ENCODE measurements around the gene MTFR1L. TPM values are rescaled to one million over a fixed set of nuclear protein-coding genes. Genes with fewer than 3 reads are reported as not detected.

MTFR1L gene
- polyA plus RNA-seq, 1 donor, result 69.8 TPM

DNA sequence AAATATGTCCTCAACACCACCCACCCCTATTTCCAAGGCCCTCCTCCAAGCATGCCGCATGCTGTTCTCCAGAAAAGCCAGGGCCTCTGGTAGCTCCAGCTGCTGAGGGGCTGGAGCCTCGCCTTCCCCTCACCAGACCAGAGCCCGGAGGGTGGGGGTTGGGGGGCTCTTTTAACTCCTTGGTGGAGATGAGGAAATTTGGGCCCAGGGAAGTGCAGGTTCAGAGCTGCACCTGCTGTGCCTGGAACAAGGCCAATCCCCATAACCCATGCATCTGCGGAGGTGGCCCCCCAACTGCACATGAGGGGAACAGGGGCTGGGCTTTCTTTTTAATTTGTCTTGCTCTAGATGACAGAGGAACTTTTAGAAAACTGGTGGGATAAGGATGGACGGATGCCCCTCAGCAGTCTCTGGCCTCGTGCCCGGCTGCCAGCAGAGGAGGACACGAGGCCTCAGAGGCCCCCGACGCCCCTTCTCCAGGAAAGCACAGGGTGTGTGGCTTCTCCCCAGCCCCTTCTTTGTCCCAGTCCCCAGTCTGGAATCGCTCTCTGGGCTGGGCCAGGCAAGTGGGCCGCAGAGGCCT, 20.3 kb upstream of the MTFR1L start:
- H3K9me3 ChIP-seq (ENCODE audit: control insufficient read depth, low read depth, low read length), result no peaks in the 10 kb centered on the region
- H3K4me3 ChIP-seq (ENCODE audit: low read length), result peak overlapping the region; percentile 50
- no CpG with 5 or more reads among the region's 12 CpGs for WGBS (ENCODE audit: insufficient coverage, low lambda C conversion rate)
- no peaks in the 10 kb centered on the region for H3K27me3 ChIP-seq (ENCODE audit: control insufficient read depth, insufficient read depth, low read length)
- peak overlapping the region; percentile 23 for H3K27ac ChIP-seq (ENCODE audit: low read length)
- peak in 1 of 2 donors; percentile 42 for DNase-seq
- H3K36me3 ChIP-seq (ENCODE audit: control insufficient read depth, insufficient read depth, low read length), result peaks cover 3% of the 10 kb centered on the region
- H3K4me1 ChIP-seq (ENCODE audit: control insufficient read depth, insufficient read depth, low read length), result peaks cover 30% of the 10 kb centered on the region

DNA sequence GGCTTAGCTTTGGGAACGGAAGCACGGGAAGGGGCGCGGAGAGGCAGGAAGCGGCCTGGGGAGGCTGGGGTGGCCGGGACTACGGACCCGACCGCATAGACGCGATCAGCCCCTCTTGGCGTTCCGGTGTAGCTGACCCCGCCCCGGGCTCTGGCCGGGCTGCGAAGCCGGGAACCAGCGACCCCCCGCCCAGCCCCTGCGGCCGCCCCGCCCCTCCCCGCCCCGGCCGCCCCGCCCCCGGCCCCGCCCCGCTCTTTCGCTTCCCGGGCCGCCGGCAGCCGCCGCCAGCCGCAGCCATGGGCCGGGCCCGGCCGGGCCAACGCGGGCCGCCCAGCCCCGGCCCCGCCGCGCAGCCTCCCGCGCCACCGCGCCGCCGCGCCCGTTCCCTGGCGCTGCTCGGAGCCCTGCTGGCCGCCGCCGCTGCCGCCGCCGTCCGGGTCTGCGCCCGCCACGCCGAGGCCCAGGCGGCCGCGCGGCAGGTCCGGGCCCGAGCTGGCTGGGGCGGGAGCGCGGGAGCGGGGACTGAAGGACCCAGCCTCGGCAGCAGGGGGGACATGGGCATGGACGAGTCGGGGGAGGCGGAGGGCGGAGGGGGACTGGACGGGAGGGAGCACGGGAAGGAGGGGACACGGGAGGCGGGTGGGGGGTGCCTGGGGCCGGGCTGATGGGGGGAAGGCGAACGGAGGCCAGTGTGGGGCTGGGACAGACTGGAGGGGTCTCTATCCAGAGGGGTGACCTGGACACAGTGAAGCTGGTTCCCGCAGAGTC, 19.6 kb upstream of the MTFR1L start, which contains the start of gene SELENON:
Gene SELENON, plus strand, starts transcription at position 259 of the 768 bp plus-strand sequence. Its CDS starts 38 bp downstream, at position 297.
- peak in 1 of 2 donors; percentile 63 for DNase-seq
- peak within 1 kb of the TSS; percentile 55 for H3K4me3 ChIP-seq (ENCODE audit: low read length)

DNA sequence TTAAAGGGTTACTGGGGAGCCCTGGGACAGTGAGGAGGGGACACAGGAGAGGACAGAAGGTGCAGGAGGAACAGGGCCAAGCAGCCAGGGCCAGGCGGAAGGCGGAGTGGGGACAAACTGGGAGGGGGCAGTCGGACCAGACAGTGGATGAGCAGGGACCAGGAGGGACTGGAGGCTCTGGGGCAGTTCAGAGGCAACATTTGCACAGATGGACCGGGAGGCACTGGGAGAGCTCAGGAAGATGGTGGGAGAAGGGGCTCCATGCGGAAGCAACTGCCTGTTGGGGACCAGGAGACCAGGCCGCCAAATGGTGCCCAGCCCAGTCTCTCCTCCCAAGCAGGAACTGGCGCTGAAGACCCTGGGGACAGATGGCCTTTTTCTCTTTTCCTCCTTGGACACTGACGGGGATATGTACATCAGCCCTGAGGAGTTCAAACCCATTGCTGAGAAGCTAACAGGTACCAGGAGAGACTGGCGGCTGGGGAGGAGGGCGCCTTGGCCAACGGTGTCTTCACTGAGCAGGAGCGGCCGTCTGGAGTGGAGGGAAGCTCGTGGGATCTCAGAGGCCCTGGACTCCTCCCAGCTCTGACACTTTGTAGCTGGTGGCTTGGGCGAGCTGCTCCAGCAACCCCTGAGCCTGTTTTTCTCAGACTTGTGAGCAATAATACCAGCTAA, 18.9 kb upstream of the MTFR1L start:
- Histone ChIP-seq H3K4me1 (ENCODE audit: control insufficient read depth, insufficient read depth, low read length) (peaks cover 26% of the 10 kb centered on the region), H3K27ac (ENCODE audit: low read length) (no peak overlapping the region), H3K4me3 (ENCODE audit: low read length) (peak overlapping the region; percentile 55), H3K36me3 (ENCODE audit: control insufficient read depth, insufficient read depth, low read length) (peaks cover 16% of the 10 kb centered on the region), H3K9me3 (ENCODE audit: control insufficient read depth, low read depth, low read length) (no peaks in the 10 kb centered on the region), H3K27me3 (ENCODE audit: control insufficient read depth, insufficient read depth, low read length) (no peaks in the 10 kb centered on the region)
- DNase-seq, result no peak
- no CpG with 5 or more reads among the region's 15 CpGs for WGBS (ENCODE audit: insufficient coverage, low lambda C conversion rate)

More for the DNA sequence above, 19.6 kb upstream of the MTFR1L start, which contains the start of gene SELENON:
- peak within 1 kb of the TSS; percentile 23 for H3K27ac ChIP-seq (ENCODE audit: low read length)
- H3K27me3 ChIP-seq (ENCODE audit: control insufficient read depth, insufficient read depth, low read length), result no peaks in the 10 kb centered on the region
- H3K4me1 ChIP-seq (ENCODE audit: control insufficient read depth, insufficient read depth, low read length), result peaks cover 27% of the 10 kb centered on the region
- no peaks in the 10 kb centered on the region for H3K9me3 ChIP-seq (ENCODE audit: control insufficient read depth, low read depth, low read length)
- WGBS (ENCODE audit: insufficient coverage, low lambda C conversion rate), result no CpG with 5 or more reads among the region's 91 CpGs
- H3K36me3 ChIP-seq (ENCODE audit: control insufficient read depth, insufficient read depth, low read length), result peaks cover 9% of the 10 kb centered on the region

DNA sequence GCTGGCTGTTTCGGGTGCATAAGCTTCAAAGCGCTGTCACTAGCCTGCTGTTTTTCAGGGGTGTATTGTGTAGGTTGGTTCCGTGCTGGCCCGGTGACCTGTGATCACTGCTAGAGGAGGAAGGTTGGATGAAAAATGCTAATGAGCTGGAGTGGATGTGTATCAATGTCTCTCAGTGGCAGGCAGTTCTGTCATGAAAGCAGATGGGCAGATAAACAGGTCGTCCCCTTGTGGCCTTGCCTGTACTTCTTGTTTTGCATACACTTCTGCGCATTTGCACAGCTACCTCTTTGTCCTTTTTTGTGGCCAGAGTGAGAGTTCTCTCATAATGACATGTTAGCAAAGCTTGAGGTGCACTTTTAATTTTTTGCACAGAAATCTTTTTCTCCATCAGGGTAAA, 16.8 kb upstream of the MTFR1L start:
- Histone ChIP-seq H3K27ac (ENCODE audit: low read length) (no peak overlapping the region), H3K9me3 (ENCODE audit: control insufficient read depth, low read depth, low read length) (no peaks in the 10 kb centered on the region), H3K27me3 (ENCODE audit: control insufficient read depth, insufficient read depth, low read length) (no peaks in the 10 kb centered on the region), H3K4me3 (ENCODE audit: low read length) (no peak overlapping the region), H3K4me1 (ENCODE audit: control insufficient read depth, insufficient read depth, low read length) (peaks cover 17% of the 10 kb centered on the region), H3K36me3 (ENCODE audit: control insufficient read depth, insufficient read depth, low read length) (peaks cover 34% of the 10 kb centered on the region)
- no peak for DNase-seq
- WGBS (ENCODE audit: insufficient coverage, low lambda C conversion rate), result 60% methylated on average over 2 of the region's 6 CpGs

DNA sequence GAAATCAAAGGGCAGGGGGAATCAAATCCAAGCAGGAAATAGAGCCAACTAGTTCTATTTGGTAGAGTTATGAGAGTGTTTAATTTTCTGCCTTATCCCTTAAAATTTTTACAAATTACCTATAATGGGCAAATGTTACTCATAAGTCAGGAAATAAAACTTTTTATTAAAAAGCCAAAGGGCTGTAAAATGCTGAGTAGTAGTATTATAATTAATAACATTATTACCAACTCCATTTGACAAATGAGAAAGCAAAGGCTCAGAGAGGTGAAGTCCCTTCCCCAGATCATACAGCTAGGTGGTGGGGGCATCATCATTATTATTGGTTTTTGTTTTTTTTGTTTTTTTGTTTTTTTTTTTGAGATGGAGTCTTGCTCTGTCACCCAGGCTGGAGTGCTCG, 16.4 kb upstream of the MTFR1L start:
- Histone ChIP-seq H3K36me3 (ENCODE audit: control insufficient read depth, insufficient read depth, low read length) (peaks cover 36% of the 10 kb centered on the region), H3K4me3 (ENCODE audit: low read length) (no peak overlapping the region), H3K9me3 (ENCODE audit: control insufficient read depth, low read depth, low read length) (no peaks in the 10 kb centered on the region), H3K4me1 (ENCODE audit: control insufficient read depth, insufficient read depth, low read length) (peaks cover 17% of the 10 kb centered on the region), H3K27ac (ENCODE audit: low read length) (no peak overlapping the region), H3K27me3 (ENCODE audit: control insufficient read depth, insufficient read depth, low read length) (no peaks in the 10 kb centered on the region)
- DNase-seq, result no peak
- 100% methylated on average over 1 of the region's 1 CpG for WGBS (ENCODE audit: insufficient coverage, low lambda C conversion rate)

DNA sequence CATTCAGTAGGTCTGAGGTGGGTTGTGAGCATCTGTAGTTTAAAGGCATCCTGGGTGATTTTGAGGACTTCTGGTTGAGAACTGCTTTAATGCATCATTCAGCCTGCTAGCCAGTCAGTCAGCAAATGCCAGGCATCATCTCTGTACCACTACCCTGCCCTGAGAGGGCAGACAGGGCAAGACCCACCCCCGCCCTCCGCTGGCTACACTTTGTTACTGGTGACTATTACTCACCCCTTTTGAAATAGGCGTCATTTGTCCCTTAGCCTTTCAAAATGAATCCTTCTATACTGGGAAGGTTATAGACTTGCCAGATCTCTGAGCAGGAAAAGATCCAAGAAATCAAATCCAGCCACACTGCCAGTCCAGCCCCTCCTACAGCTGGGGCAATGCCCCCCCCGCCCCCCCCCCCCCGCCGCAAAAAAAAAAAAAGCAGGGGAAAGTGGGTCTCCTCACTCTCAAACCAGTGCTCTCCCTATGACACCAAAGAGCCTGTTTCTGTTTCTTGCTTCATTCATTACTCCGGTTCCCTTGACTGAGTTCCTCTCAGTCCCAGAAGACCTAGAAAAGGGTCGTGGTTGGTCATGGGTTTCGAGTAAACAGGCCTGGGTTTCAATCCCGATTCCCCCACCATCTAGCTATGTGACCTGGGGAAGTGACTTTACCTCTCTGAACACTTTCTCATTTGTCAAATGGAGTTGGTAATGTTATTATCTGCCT, 15.3 kb upstream of the MTFR1L start:
- Histone ChIP-seq H3K27me3 (ENCODE audit: control insufficient read depth, insufficient read depth, low read length) (no peaks in the 10 kb centered on the region), H3K4me3 (ENCODE audit: low read length) (no peak overlapping the region), H3K4me1 (ENCODE audit: control insufficient read depth, insufficient read depth, low read length) (peaks cover 10% of the 10 kb centered on the region), H3K9me3 (ENCODE audit: control insufficient read depth, low read depth, low read length) (no peaks in the 10 kb centered on the region), H3K36me3 (ENCODE audit: control insufficient read depth, insufficient read depth, low read length) (peaks cover 44% of the 10 kb centered on the region), H3K27ac (ENCODE audit: low read length) (no peak overlapping the region)
- DNase-seq, result no peak
- no CpG with 5 or more reads among the region's 10 CpGs for WGBS (ENCODE audit: insufficient coverage, low lambda C conversion rate)

DNA sequence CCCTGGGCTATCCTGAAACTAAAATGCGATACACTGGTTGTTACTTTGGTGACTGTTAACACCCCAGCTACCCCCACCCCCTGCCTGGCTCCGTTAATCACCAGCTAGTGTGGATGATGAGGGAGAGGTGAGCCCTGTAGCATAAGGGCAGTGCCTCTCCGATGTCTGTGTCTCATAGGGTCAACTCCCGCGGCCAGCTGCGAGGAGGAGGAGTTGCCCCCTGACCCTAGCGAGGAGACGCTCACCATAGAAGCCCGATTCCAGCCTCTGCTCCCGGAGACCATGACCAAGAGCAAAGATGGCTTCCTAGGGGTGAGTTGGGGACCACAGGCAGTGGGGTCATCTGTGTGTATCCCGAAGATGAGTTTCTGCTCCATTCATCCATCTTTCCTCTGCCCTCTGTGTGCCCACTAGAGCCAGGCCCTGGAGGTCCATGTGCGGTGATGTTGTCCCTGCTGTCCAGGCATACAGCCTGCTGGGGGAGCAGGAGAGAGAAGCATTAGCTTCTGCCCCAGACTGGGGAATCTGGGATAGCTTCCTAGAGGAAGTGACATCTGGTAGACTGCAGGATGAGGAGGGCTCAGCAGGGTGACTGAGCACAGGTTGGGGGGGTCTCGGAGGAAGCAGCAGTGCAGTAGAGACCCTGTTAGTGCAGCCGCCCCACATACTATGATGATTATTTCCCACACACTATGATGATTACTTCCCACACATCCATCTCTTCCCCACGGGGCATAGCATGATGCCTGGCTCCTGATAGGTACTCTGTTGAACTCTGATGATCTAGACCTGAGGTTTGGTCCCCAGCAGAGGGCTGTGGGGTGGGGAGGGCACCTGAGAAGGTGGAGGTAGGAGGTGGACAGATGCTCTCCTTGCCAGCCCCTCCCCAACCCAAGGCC, 14.5 kb upstream of the MTFR1L start:
- H3K36me3 ChIP-seq (ENCODE audit: control insufficient read depth, insufficient read depth, low read length), result peaks cover 52% of the 10 kb centered on the region
- no CpG with 5 or more reads among the region's 15 CpGs for WGBS (ENCODE audit: insufficient coverage, low lambda C conversion rate)
- H3K4me1 ChIP-seq (ENCODE audit: control insufficient read depth, insufficient read depth, low read length), result peaks cover 6% of the 10 kb centered on the region
- no peak overlapping the region for H3K4me3 ChIP-seq (ENCODE audit: low read length)
- H3K9me3 ChIP-seq (ENCODE audit: control insufficient read depth, low read depth, low read length), result no peaks in the 10 kb centered on the region
- H3K27me3 ChIP-seq (ENCODE audit: control insufficient read depth, insufficient read depth, low read length), result no peaks in the 10 kb centered on the region
- H3K27ac ChIP-seq (ENCODE audit: low read length), result no peak overlapping the region
- DNase-seq, result no peak

DNA sequence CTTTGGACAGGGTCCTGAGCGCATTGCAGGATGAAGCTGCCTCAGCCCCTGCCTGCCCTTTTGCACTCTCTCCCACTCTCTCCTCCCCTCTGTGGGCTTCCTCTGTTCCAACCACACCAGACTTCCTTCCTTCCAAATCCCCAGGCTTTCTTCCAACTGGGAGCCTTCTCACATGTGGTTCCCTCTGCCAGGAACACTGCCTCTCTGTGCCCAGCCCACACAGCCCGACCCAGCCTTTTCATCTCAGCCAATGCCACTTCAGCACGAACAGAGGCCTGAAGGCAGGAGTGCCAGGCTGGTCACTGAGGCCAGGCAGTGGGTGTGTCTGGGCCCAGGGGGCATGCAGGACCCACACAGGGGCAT, 13.9 kb upstream of the MTFR1L start:
- no peak for DNase-seq
- Histone ChIP-seq H3K9me3 (ENCODE audit: control insufficient read depth, low read depth, low read length) (no peaks in the 10 kb centered on the region), H3K27ac (ENCODE audit: low read length) (no peak overlapping the region), H3K36me3 (ENCODE audit: control insufficient read depth, insufficient read depth, low read length) (peaks cover 58% of the 10 kb centered on the region), H3K4me1 (ENCODE audit: control insufficient read depth, insufficient read depth, low read length) (peaks cover 4% of the 10 kb centered on the region), H3K27me3 (ENCODE audit: control insufficient read depth, insufficient read depth, low read length) (no peaks in the 10 kb centered on the region), H3K4me3 (ENCODE audit: low read length) (no peak overlapping the region)
- no CpG with 5 or more reads among the region's 3 CpGs for WGBS (ENCODE audit: insufficient coverage, low lambda C conversion rate)

DNA sequence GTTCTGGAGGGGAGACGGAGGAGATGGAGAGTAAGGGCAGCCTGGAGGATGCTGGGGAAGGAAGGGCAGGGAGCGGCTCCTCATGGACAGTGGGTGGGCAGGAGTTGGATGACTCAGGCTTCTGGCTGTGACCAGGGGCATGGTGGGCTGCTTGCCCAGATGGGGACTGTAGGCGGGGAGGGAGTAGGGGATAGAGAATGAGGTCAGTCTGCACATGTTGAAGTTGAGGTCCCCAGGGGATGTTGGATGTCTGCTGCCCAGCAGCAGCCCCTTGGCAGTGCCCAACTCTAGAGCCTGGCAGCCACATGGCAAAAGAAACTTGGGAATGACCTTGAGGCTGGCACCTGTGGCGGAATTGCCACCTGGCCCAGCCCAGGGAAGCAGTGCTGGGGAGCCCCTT, 13.3 kb upstream of the MTFR1L start:
- no peak for DNase-seq
- H3K9me3 ChIP-seq (ENCODE audit: control insufficient read depth, low read depth, low read length), result no peaks in the 10 kb centered on the region
- H3K27ac ChIP-seq (ENCODE audit: low read length), result no peak overlapping the region
- H3K27me3 ChIP-seq (ENCODE audit: control insufficient read depth, insufficient read depth, low read length), result no peaks in the 10 kb centered on the region
- no CpG with 5 or more reads among the region's 4 CpGs for WGBS (ENCODE audit: insufficient coverage, low lambda C conversion rate)
- H3K4me3 ChIP-seq (ENCODE audit: low read length), result no peak overlapping the region
- H3K4me1 ChIP-seq (ENCODE audit: control insufficient read depth, insufficient read depth, low read length), result no peaks in the 10 kb centered on the region
- H3K36me3 ChIP-seq (ENCODE audit: control insufficient read depth, insufficient read depth, low read length), result peaks cover 60% of the 10 kb centered on the region

Data from large intestine (tissue), 3 donors.